Panc1 (cell line): ENCODE data around the gene UBALD2. TPM values are rescaled to one million over a fixed set of nuclear protein-coding genes. Genes with fewer than 3 reads are reported as not detected.

Source experiments
- ATAC-seq: fragments of 200-7000 bp; cut with Tn5 transposase; 2 replicates; pipeline ENCODE4 v1.9.1; 2020; ENCODE audit warnings: mild to moderate bottlenecking, moderate library complexity
- BruUV-seq: library from RNA; stranded (reverse); fragments of 400-500 nt; replicated peaks from 2 replicates; lab custom pipeline; 2021; lab: Mats Ljungman, UMichigan
- CTCF ChIA-PET: fragments of 300-600 bp; sonication (Branson Sonifier 250); formaldehyde crosslinking; loops from one replicate; lab custom pipeline; 2022; ENCODE audit warnings: antibody characterized with exemption; lab: Charles Lee
- POLR2A ChIA-PET: fragments of 300-600 bp; sonication (Branson Sonifier 250); formaldehyde crosslinking; loops from one replicate; lab custom pipeline; 2022; ENCODE audit warnings: antibody characterized with exemption; lab: Charles Lee
- DNase-seq: peaks from one replicate; pipeline ENCODE4 v3.0.0-alpha.2; 2010; ENCODE audit warnings: low read depth, low spot score
- H3K27ac ChIP-seq: 2 replicates; pipeline ENCODE4 v1.5.1; 2011; ENCODE audit warnings: mild to moderate bottlenecking, low read length, inconsistent platforms
- H3K27me3 ChIP-seq: fragments of 200-500 bp; sonication (Bioruptor generic); 2 replicates; pipeline ENCODE4 v1.6.0; 2014; ENCODE audit warnings: low read length, inconsistent platforms; ENCODE audit not compliant: control insufficient read depth, insufficient read depth
- H3K36me3 ChIP-seq: fragments of 200-500 bp; sonication (Bioruptor generic); 2 replicates; pipeline ENCODE4 v1.5.1; 2014; ENCODE audit warnings: inconsistent platforms, mild to moderate bottlenecking, low read length, moderate library complexity; ENCODE audit not compliant: control insufficient read depth, insufficient read depth
- H3K4me1 ChIP-seq: 2 replicates; pipeline ENCODE4 v1.5.1; 2011; ENCODE audit warnings: inconsistent platforms, mild to moderate bottlenecking, low read length, moderate library complexity; ENCODE audit not compliant: control insufficient read depth, insufficient read depth
- H3K4me3 ChIP-seq, 2 experiments: 2 replicates each; pipeline ENCODE4 v1.5.1; 2011 to 2012; ENCODE audit warnings: low read depth in 2 of 2, low read length in 2 of 2, mild to moderate bottlenecking in 2 of 2, inconsistent platforms in 1 of 2, moderate library complexity in 1 of 2
- H3K9me3 ChIP-seq: fragments of 200-500 bp; sonication (Bioruptor generic); 2 replicates; pipeline ENCODE4 v1.5.1; 2014; ENCODE audit warnings: low read depth, mild to moderate bottlenecking, inconsistent platforms, low read length, moderate library complexity; ENCODE audit not compliant: control insufficient read depth, insufficient read depth
- POLR2AphosphoS5 ChIP-seq: IDR thresholded peaks from 2 replicates; pipeline ENCODE4 v1.6.1; 2012; ENCODE audit warnings: mild to moderate bottlenecking, low read depth, low read length, moderate library complexity
- SIN3A ChIP-seq: IDR thresholded peaks from 2 replicates; pipeline ENCODE4 v1.6.1; 2012; ENCODE audit warnings: low read depth, mild to moderate bottlenecking, low read length, moderate library complexity, borderline replicate concordance; ENCODE audit not compliant: insufficient read depth
- TCF7L2 ChIP-seq: IDR thresholded peaks from 2 replicates; pipeline ENCODE4 v1.6.1; 2011; ENCODE audit warnings: mild to moderate bottlenecking, low read depth, low read length, inconsistent platforms
- in situ Hi-C: cut with HindIII; loops from 2 replicates; pipeline ENCODE4 v1.10.0; 2016; ENCODE audit warnings: low sequenced_read_pairs, low pct_unique_long_range_greater_than_20kb
- intact Hi-C: fragments of 100-400 bp; cut with micrococcal nuclease; formaldehyde crosslinking; loops from one replicate; pipeline ENCODE4 v1.10.0; 2022; ENCODE audit not compliant: unreplicated experiment
- total RNA-seq: library from RNA; stranded (reverse); gene quantifications from one replicate; pipeline ENCODE4 v1.2.1, GENCODE V29; 2021; ENCODE audit not compliant: unreplicated experiment
- TF ChIP-seq, protein P1 (sequence below), 2 experiments: IDR thresholded peaks; 2 replicates each; pipeline ENCODE4 v1.6.1; 2011 to 2012; ENCODE audit warnings: low read depth in 2 of 2, control low read depth in 1 of 2, low read length in 1 of 2, mild to moderate bottlenecking in 1 of 2, moderate library complexity in 1 of 2; ENCODE audit not compliant: insufficient read depth in 1 of 2
- TF ChIP-seq, protein P2 (sequence below): fragments of 450-650 bp; IDR thresholded peaks from 2 replicates; pipeline ENCODE4 v1.5.1; 2017; ENCODE audit warnings: mild to moderate bottlenecking

Gene UBALD2
- total RNA-seq, 1 experiment from 2014 or later = 30.0 TPM

DNA sequence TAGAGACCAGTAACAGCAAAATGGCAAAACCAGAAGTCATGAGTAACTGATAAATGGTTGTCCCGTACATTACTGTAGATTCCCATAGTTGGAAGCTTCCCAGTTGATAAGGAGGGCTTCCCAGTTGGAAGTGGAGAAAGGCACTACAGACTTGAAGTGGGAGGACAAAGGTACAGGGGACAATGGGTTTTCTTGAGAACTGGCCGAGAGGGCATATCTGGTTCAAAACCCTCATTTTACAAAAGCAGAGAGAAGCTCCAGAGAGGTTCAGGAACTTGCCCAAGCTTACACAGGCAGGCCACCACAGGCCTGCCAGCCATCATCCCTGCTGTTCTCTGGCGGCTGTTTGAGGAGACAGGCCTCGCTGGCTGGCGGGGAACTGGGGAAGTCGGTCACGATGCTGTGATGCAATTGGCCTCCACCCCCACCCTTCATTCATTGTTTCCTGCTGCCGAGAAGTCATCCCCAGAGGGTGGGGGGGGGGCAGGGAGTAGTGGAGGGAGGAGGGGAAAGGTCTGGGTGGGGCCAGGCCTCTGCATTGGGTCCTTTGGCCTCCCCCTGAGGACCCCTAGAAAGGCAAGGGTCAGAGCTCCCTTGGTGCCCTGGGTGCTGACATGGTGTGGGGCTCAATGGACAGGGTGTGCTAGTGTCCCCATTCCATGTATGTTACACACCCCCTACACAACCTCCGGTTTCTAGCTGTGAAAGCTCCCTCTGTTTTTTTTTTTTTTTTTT, 3.0 kb downstream of the UBALD2 start:
- intact Hi-C loops = no loop called here
- DNase-seq (no peak), ATAC-seq (no peak)

DNA sequence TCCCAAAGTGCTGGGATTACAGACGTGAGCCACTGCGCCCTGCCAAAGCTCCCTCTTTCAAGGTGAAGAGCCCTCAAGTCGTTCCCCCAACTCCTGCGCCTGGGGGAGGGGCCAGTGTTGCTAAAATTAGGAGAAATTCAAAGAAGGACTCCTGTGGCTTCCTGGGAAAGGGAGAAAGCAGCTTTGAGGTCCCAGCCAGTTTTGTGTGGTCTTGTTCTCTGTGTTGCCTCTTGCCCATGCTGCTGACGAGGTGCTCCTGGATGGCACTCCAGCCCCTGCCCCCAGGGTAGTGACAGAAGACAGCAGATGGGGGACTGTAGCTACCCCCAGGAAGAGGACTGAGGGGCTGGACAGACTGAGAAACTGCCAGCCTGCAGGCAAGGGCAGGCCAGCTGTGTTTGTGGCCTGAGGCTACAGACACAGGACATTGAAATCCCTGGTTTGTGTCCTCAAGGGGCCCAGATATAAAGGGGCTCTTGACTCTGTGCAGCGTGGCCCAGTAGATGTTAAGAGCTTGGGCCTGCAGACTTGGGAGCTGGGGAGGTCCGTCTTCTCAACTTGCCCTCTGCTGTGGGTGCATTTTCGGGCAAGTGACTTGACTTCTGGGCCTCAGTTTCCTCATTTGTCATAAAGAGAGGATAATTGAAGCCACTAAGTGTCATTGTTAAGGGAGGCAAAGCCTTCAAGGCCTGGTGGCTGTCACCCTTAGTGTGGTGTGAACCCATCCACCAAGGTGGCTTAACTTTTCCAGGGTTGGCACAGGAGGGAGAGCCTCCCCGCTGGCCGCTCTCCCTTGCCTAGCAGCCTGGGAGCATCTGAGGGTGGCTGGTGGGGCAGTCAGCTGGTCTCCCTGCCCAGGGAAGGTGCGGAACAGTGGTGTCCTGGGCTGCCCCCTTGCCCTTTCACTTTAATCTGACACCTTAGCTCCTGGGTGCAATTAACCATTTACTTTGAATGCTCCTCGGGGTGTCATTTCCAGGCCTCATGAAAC, 4.1 kb downstream of the UBALD2 start:
- in situ Hi-C loops = no loop called here
- H3K36me3 ChIP-seq = no peaks in the 10 kb centered on the region; the same call in 1 of the 2 replicates
- H3K4me3 ChIP-seq = no peak overlapping the region
- ChIA-PET CTCF (interaction anchor here (0.5 to 1.8 kb wide), 6 partner anchors 10 to 148 kb away, joined by 3 to 8 read pairs (median 4); no protein-coding TSS in a partner anchor), POLR2A (interaction anchor here (0.6 to 0.7 kb wide), 5 partner anchors 21 to 331 kb away, joined by 3 to 9 read pairs (median 6); partner anchors contain the start of gene EVPL)
- TF ChIP-seq, protein P1, sequence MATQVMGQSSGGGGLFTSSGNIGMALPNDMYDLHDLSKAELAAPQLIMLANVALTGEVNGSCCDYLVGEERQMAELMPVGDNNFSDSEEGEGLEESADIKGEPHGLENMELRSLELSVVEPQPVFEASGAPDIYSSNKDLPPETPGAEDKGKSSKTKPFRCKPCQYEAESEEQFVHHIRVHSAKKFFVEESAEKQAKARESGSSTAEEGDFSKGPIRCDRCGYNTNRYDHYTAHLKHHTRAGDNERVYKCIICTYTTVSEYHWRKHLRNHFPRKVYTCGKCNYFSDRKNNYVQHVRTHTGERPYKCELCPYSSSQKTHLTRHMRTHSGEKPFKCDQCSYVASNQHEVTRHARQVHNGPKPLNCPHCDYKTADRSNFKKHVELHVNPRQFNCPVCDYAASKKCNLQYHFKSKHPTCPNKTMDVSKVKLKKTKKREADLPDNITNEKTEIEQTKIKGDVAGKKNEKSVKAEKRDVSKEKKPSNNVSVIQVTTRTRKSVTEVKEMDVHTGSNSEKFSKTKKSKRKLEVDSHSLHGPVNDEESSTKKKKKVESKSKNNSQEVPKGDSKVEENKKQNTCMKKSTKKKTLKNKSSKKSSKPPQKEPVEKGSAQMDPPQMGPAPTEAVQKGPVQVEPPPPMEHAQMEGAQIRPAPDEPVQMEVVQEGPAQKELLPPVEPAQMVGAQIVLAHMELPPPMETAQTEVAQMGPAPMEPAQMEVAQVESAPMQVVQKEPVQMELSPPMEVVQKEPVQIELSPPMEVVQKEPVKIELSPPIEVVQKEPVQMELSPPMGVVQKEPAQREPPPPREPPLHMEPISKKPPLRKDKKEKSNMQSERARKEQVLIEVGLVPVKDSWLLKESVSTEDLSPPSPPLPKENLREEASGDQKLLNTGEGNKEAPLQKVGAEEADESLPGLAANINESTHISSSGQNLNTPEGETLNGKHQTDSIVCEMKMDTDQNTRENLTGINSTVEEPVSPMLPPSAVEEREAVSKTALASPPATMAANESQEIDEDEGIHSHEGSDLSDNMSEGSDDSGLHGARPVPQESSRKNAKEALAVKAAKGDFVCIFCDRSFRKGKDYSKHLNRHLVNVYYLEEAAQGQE (IDR thresholded peaks at IDR 0.05; ENCODE audit: insufficient read depth in 1 of 2, low read depth in 2 of 2, low read length in 1 of 2) = no peak
- no peak for TF ChIP-seq POLR2AphosphoS5
- no peak for TF ChIP-seq SIN3A
- TF ChIP-seq, protein P2, sequence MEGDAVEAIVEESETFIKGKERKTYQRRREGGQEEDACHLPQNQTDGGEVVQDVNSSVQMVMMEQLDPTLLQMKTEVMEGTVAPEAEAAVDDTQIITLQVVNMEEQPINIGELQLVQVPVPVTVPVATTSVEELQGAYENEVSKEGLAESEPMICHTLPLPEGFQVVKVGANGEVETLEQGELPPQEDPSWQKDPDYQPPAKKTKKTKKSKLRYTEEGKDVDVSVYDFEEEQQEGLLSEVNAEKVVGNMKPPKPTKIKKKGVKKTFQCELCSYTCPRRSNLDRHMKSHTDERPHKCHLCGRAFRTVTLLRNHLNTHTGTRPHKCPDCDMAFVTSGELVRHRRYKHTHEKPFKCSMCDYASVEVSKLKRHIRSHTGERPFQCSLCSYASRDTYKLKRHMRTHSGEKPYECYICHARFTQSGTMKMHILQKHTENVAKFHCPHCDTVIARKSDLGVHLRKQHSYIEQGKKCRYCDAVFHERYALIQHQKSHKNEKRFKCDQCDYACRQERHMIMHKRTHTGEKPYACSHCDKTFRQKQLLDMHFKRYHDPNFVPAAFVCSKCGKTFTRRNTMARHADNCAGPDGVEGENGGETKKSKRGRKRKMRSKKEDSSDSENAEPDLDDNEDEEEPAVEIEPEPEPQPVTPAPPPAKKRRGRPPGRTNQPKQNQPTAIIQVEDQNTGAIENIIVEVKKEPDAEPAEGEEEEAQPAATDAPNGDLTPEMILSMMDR = no peak
- no peak for TF ChIP-seq TCF7L2
- intact Hi-C loops = no loop called here
- peaks cover 42% of the 10 kb centered on the region for H3K4me1 ChIP-seq
- no peaks in the 10 kb centered on the region for H3K9me3 ChIP-seq
- ATAC-seq (no peak), DNase-seq (no peak)
- peak overlapping the region; percentile 58 for H3K27ac ChIP-seq
- BruUV-seq = no TSS peak
- H3K27me3 ChIP-seq = no peaks in the 10 kb centered on the region

More for the DNA sequence above, 3.0 kb downstream of the UBALD2 start:
- BruUV-seq = TSS peak; percentile 81
- H3K27me3 ChIP-seq = no peaks in the 10 kb centered on the region
- in situ Hi-C loops = no loop called here
- H3K4me3 ChIP-seq = no peak overlapping the region
- H3K9me3 ChIP-seq = no peaks in the 10 kb centered on the region
- H3K4me1 ChIP-seq = peaks cover 46% of the 10 kb centered on the region
- no peak for TF ChIP-seq SIN3A
- no peak for TF ChIP-seq POLR2AphosphoS5
- TF ChIP-seq, protein P1 (IDR thresholded peaks at IDR 0.05; ENCODE audit: insufficient read depth in 1 of 2, low read depth in 2 of 2, low read length in 1 of 2) = no peak
- TF ChIP-seq, protein P2 = no peak
- no peak for TF ChIP-seq TCF7L2
- ChIA-PET POLR2A (interaction anchor here (0.6 to 0.7 kb wide), 4 partner anchors 113 to 330 kb away, joined by 3 to 9 read pairs (median 5); no protein-coding TSS in a partner anchor), CTCF (interaction anchor here (0.6 to 1.8 kb wide), 5 partner anchors 11 to 251 kb away, joined by 3 to 8 read pairs (median 5); no protein-coding TSS in a partner anchor)
- H3K27ac ChIP-seq = peak overlapping the region; percentile 72
- no peaks in the 10 kb centered on the region; the same call in 1 of the 2 replicates for H3K36me3 ChIP-seq
